Measurements from ENCODE around the gene FMO1.
"Not testable (repeated sequence)": the region's sequence is repeated elsewhere in the genome, so short reads cannot be mapped to it uniquely, and the experiment has no call there.

Gene FMO1

DNA sequence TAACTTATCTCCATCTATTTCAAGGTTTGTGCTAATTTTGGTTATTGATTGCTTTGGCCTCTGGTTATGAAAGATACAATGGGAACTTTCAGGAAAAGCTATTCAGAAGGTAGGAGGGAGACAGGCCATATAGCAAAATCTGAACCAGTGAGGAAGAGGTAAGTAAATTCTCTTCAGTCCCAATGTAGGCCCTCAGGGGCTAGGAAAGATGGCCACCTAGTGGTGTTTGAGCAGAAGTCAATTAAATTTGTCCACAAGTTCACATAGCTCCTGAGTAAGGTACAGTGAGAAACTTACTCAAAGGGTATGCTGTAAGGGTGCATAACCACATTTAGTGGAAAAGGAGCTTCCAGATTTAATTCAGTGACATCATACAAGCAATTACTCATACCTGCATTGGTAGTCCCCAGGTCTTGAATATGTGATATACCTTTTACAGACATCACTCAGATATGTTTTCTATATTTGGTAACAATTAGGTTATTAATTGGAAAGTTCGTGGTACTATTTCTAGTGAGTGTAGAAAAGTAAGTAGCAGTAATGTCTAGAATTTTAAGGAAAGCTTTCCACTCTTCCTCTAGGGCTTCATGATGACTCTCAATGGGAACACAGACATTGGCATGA lies 21.4 kb upstream of the FMO1 start:
- DNase-seq, result peak in 27 of 42 donors; percentile 8 to 71 (median 50)
- intact Hi-C loops (cut with DNase I), result no loop called here

DNA sequence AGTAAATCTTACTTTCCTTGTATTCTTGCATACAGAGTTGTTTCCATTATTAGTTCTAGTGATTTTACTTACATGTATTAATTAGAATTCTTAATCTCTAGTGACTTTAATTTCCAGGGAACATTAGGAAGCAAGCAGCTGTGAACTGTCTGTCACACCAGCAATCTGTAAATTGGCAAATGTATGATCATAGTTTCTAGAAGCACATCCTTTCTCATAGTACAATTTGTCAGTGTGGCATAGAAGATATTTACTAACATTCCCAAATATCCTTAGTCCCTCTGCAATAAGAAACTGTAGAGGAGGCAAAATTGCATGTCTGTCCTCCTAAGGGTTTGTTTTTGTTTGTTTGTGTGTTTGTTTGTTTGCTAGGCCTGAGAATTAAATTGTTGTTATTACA lies 17.0 kb upstream of the FMO1 start:
- intact Hi-C loops (cut with DNase I), result no loop called here
- no peak for DNase-seq

DNA sequence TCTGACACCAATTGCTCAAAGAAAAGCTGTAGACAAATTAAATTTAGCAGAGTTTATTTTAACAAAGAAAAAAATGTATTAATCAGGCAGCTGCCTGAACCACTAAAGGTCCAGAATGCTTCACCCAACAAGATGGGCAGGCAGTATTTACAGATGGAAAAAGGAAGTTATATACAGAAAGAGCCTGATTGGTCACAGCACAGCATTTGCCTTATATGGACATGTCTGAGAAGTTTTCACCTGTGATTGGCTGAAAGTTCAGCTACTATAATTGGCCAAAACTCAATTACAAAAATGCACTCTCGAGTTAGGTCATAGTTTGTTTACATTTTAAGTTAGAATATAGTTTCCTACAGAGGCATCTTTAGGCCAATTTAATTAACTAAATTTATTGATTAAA lies 15.1 kb upstream of the FMO1 start:
- intact Hi-C loops (cut with DNase I), result no loop called here
- no peak for DNase-seq

DNA sequence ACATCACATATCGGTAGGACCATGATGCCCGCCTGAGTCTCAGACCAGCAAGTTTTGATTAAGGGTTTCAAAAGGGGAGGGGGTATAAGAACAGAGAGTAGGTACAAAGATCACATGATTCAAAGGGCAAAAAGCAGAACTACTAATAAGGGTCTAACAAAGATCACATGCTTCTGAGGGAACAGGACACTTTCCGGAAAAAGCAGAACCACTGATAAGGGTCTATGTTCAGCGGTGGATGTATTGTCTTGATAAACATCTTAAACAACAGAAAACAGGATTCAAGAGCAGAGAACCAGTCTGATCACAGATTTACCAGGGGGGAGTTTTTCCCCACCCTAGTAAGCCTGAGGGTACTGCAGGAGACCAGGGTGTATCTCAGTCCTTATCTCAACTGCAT lies 12.1 kb upstream of the FMO1 start:
- DNase-seq; intact Hi-C loops (cut with DNase I): not testable (repeated sequence)

DNA sequence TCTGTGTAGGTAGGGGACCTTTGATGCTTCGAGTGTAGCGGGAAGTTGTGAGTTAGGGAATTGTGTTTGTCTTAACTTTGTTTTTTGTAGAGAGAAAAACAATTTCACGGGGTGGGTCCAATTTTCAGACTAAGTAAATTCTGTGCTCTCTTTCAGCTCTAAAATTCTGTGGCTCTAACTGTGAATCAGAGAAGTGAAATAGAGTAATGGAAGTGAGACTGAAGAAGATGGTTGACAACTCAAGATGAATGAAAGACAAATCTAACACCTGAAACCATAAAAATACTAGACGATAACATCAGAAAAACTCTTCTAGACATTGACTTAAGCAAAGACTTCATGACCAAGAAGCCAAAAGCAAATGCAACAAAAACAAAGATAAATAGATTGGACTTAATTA lies 4.4 kb upstream of the FMO1 start:
- DNase-seq, result no peak
- intact Hi-C loops (cut with DNase I), result loop anchor here (10.0 kb wide), 1 partner anchor 71 kb away; the partner anchor contains the start of gene FMO4

DNA sequence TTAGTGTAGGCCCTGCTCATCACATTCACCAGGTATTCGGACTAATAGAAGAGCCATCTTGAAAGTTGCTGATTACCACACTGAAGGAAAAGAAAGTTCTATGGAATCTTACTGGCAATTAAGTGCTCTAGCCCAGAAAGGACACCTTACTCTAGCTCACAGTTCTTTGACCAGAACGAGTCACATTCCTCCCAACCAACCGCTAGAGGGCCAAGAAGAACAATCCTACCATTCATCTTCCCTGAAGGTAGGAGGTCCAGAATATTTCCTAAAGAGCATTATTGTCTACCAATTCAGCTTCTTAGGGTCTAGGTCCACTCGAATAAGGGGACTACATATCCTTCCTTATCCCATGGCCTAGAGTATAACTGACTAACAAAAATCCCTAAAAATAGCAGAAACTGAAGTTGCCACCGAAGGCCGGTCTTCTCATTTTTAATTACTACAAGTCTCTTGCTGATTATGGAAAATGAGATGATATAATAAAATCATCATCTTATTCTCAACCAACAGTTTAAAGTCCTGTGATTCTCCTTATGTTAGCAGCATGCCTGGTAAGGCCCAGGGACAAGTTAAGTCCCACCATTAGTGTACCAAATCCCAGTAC lies 2.7 kb upstream of the FMO1 start:
- intact Hi-C loops (cut with DNase I), result loop anchor here (10.0 kb wide), 1 partner anchor 69 kb away; the partner anchor contains the start of gene FMO4
- peak in 19 of 42 donors; percentile 12 to 65 (median 31) for DNase-seq

DNA sequence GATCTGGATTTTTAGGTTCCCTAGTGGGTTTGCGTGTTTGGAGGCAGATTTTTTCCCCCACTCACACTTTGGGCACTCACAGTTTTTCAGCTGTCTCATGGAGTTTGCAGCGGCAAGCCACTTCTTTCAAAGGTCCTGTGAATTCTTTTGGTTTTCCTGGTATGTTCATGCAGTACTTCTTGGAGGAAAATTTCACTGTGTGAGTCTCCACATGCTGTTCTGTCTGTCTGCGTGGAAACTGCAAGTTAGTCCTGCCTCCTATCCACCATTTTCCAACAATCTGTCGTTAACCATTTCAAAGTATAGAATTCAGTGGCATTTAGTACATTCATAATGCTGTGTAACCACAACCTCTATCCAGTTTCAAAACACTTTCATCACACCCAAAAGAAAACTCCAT lies 793 bp upstream of the FMO1 start:
- intact Hi-C loops (cut with DNase I), result loop anchor here (10.0 kb wide), 1 partner anchor 67 kb away; the partner anchor contains the start of gene FMO4
- no peak for DNase-seq

DNA sequence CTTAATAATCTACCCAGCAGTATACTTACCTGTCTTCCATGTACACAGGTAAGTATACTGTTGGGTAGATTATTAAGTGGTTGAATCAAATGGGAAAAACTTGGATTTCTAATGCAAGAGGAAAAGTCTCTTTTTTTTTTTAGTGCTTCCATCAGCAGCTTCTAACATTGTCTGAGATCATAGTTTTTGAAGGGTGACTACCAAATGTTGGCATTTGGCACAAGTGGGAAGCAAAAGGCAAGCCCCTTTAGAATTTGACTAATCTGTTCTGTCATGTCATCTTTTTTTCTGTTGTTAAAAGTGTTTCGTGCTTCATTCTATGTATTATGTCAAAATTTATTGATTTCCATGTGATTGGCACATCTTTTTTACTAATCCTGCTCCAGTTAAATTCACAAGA lies 547 bp downstream of the FMO1 start:
- intact Hi-C loops (cut with DNase I), result loop anchor here (10.0 kb wide), 1 partner anchor 66 kb away; the partner anchor contains the start of gene FMO4
- DNase-seq, result no peak

DNA sequence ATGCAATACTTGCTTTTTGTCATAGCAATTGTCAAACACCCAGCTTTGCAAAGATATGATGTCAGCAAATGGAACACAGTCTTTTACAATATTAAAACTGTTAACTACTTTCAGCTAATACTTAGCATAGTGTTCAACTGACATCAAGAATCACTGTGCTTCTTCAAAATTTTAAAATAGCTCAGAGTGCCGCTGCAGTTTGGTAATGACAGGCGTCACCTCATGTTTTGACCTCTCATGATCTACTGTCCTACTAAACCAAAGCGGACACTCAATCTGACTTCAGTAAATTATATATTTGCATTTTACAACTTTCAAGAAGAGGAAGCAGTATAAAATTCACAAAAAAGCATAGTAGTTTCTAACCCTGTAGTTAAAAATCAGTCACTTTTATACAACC lies 2.0 kb downstream of the FMO1 start:
- DNase-seq, result no peak

DNA sequence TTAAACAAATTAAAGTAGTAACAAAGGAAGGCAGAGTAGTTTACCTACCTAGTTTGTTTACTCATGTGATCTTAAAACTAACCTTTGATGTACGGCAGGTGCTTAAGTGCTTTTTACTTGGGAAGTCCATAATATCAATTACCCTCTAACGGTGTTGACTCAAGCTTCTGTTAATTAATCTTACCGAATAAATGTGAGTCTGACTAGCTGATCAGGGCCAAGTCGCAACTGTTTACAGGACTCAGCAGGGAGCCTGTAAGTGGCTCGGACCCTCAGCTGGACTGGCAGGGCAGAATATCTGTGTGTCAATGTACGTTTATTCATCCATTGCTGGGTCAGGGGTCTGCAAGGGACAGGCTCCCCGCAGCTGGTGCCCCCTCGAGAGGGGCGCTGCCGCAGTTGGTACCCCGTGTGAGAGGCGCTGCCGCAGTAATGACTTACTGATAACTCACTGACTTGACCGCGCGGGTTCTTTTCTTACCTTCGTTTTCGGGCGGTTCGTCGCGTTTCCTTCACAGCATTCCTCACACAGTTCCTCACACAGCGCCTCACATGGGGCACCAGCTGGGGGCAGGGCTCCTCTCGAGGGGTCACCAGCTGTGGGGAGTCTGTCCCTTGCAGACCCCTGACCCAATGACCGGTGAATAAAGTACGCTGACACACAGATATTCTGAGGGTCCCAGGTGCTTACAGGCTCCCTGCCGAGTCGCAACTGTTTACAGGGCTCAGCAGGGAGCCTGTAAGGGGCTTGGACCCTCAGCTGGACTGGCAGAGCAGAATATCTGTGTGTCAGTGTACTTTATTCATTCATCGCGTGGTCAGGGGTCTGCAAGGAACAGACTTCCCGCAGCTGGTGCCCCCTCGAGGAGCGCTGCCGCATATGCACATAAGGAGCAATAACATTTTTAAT lies 3.0 kb downstream of the FMO1 start:
- intact Hi-C loops (cut with DNase I), result no loop called here
- DNase-seq, result peak in 12 of 42 donors; percentile 3 to 52 (median 18)

More for the DNA sequence above, 2.0 kb downstream of the FMO1 start:
- intact Hi-C loops (cut with DNase I), result no loop called here

DNA sequence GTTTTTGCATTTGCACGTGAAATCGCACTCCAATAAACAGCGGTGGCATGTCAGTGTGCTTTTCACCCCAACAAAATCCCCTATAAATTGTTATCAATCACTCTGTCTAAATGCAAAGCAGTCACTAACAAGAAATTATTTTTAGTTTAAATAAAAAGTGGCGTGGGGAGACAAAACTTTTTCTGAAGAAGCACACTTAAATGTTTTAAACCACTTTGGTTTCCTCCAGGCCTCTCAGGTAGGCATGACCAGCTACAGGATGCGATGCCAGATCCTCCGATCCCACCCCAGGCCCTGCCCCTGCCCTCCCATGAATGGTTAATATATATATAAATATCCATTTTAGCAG lies 3.6 kb downstream of the FMO1 start:
- intact Hi-C loops (cut with DNase I), result no loop called here
- DNase-seq, result no peak

DNA sequence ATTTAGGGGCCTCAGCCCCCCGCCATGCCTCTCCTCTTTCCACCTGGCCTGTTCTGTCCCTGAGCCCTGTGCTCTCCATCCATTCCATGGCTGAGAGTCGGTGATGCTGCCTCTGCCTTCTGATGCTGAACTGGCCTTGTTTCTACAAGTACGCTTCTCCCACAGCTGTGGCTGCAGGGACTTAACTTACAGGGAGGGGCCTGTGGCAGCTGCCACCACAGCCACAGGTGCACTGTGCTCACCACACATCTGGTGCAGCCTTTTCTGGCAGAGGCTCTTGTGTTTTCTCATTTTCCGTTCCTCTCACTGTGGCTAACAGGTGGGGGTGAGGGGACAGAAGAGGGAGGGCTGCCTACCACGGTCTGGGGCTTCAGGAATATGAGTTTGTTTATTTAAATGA lies 4.2 kb downstream of the FMO1 start:
- intact Hi-C loops (cut with DNase I), result no loop called here

DNA sequence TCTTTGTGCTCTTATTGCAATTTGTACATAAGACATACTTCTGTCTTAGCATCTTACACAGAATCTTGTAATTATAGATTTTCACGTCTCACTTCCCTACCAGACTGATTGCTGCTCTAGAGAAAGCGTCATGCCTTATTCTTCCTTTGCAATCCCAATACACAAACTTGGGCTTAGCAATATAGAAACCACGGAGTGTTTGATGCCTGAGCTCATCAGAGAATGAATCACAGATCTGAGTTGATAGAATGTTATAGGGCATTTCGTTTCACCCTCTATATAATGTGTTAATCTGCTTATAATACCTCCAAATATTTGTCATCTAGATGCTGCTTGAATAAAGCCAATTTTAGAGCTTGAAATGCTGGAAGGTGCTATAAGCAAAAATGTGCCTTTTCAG lies 6.6 kb downstream of the FMO1 start:
- DNase-seq, result no peak
- intact Hi-C loops (cut with DNase I), result no loop called here

More for the DNA sequence above, 4.2 kb downstream of the FMO1 start:
- DNase-seq, result no peak

DNA sequence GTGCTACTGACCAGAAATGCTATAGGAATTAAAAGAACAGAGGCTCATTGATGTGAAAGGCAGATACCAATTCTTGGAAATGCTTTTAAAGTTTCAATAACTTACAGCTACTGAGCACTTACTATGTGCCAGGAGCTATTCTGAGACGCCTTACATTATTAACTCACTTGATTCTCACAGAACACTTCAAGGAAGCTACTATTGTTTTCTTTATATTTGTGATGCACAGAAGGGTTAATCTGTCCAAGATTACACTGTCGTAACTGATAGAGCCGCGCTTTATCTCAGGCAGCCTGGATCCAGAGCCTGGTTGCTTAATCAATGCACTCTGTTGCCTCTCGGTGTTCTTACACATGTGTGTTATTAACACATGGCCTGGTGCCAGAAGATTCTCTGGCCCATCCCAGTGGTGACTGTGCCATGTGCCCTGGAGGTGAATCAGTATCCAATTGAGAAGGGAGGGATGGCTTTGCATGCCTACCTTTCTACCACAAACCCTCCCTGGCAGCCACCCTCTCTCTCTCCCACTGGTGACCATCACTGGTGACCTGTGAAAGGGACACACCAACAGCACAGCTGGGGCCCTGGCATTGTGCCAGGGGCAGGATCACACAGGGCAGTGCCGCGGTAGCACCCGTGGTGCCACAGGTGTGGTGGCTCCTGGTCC lies 8.8 kb downstream of the FMO1 start:
- intact Hi-C loops (cut with DNase I), result no loop called here
- DNase-seq, result no peak

DNA sequence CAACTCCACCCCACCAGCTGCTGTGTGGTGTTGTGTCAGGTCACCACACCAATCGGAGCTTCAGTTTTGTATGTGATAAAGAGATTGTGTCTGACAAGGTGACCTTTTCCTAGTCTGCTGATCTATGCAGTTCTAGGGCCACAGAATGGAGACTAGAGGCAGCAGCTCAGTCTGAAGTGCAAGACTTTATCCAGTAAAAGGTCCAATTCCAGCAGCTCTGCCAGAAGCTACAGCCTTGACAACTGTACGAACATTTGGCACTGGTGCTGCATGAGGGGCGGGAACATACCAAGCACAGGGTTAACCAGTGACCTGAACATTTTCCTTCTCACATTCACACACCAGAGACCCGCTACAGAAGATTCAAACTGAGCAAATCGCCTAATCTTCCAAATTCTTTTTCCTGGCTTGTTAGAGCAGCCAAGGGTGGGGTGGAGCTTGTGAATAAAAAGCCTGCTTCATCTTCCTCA lies 9.3 kb downstream of the FMO1 start:
- DNase-seq, result no peak
- intact Hi-C loops (cut with DNase I), result no loop called here

DNA sequence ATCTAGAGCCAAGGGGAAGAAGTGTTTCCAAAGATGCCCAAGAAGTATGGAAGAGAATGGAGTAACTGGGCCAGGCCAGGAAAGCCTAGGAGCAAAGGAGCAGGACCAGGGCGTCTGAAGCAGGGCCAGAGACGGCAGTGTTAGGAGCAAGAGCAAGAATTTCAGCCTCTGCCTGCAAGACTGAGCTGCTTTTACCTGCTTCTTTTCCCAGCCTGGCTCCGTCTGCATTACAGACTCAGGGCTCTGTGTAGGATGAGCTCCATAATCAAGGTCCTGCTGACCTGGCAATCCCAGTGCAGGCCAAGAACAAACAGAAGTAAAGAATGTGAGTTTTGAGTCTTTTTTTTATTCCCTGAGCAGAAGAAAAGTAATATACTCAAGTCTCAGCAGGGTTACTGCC lies 10.1 kb downstream of the FMO1 start:
- intact Hi-C loops (cut with DNase I), result no loop called here
- no peak for DNase-seq

DNA sequence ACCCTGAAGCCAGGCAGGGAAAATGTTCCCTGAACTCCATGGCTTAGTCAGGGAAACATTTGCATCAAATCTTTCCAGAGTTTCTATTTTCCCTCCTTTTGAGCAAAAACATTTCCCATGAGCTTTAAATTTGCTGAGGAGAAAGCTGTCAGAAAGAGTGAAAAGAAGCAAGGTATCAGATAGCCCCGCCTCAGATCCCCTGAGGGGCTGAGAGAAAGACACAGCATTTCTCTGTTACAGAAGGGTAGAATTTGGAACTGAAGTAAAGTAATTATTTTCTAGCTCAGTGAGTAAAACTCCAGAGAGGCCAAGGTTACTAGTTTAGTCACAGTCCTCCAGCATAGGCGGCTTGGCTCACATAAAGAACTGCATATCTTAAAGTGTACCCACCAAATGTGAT lies 10.6 kb downstream of the FMO1 start:
- DNase-seq, result no peak
- intact Hi-C loops (cut with DNase I), result no loop called here

DNA sequence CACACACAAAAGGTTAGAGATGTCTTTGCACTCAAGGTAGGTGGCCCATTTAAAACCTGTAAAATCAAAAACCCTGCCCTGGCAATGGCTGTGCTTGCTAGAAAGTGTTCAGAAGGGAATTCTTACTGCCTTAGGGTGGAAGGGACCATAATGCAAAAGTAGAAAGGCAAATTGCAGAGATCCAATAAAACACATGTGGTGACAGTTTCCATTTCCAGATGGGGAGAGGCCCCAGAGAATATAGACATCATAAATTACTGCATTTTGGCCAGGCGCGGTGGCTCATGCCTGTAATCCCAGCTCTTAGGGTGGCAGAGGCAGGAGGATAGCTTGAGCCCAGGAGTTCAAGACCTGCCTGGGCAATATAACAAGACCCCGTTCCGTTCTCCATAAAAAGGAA lies 13.0 kb downstream of the FMO1 start:
- intact Hi-C loops (cut with DNase I), result no loop called here
- no peak for DNase-seq

DNA sequence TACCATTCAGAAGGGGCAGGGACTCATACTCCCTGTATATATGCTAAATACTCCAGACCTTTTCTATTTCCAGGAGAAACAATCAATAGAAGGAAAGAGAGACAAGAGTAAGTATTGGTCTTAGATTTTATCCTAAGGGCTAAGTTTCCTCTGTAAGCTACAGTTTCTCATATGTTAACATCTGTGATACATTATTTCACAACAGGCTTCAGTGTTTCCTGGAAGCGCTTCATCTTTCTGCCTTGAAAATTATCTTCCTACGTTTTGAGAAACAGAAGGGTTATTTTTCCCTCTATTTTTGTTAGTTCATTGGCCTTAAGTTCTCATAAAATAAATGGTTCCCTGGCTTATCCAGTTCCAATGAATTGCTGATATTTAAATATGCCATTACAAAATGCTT lies 15.6 kb downstream of the FMO1 start:
- DNase-seq, result no peak

More for the DNA sequence above, 15.6 kb downstream of the FMO1 start:
- intact Hi-C loops (cut with DNase I), result no loop called here
